Measurements from ENCODE around the gene MAP3K7.

Gene MAP3K7

GRCh38 chr6:90586836-90587638, at the start of gene MAP3K7:
MAP3K7 (minus strand) TSS chr6:90587072; CDS start chr6:90586883, 189 bp downstream.
- Histone ChIP-seq H3K4me2 (ENCODE audit: insufficient read depth, low read length) (peak within 1 kb of the TSS; percentile 77), H3K36me3 (ENCODE audit: insufficient read depth, low read length) (peaks cover 6% of the 10 kb centered on the region; the same call in 1 of the 2 replicates), H2AFZ (ENCODE audit: low read depth, low read length) (peak within 1 kb of the TSS; percentile 99), H3K27me3 (ENCODE audit: insufficient read depth, low read length, poor library complexity) (no peaks in the 10 kb centered on the region), H3K79me2 (ENCODE audit: insufficient read depth, low read length) (peaks cover 57% of the 10 kb centered on the region), H3K4me1 (ENCODE audit: insufficient read depth, low read length) (peaks cover 41% of the 10 kb centered on the region), H3K9me3 (ENCODE audit: insufficient read depth, low read length, severe bottlenecking) (no peaks in the 10 kb centered on the region), H3K9ac (ENCODE audit: low read depth, low read length) (peak within 1 kb of the TSS; percentile 93), H3K27ac (ENCODE audit: low read length) (peak within 1 kb of the TSS; percentile 95), H4K20me1 (ENCODE audit: insufficient read depth, low read length) (peaks cover 23% of the 10 kb centered on the region), H3K4me3 (ENCODE audit: low read depth in 1 of 2, low read length in 2 of 2) (peak within 1 kb of the TSS; percentile 91 to 98)
- ATAC-seq (ENCODE audit: insufficient read depth, low read depth) (peak; percentile 92), DNase-seq (peak; percentile 95)
- TF ChIP-seq CTCF (IDR thresholded peaks at IDR 0.05; ENCODE audit: borderline replicate concordance, extremely low read depth, low read length, poor library complexity, severe bottlenecking) (no peak), EZH2 (IDR thresholded peaks at IDR 0.05; ENCODE audit: borderline replicate concordance, low read depth, low read length, severe bottlenecking) (no peak)

- Histone ChIP-seq H3K27me3 (ENCODE audit: insufficient read depth, low read length, poor library complexity) (no peaks in the 10 kb centered on the region), H3K27ac (ENCODE audit: low read length) (no peak overlapping the region), H3K36me3 (ENCODE audit: insufficient read depth, low read length) (no peaks in the 10 kb centered on the region), H4K20me1 (ENCODE audit: insufficient read depth, low read length) (no peaks in the 10 kb centered on the region), H3K79me2 (ENCODE audit: insufficient read depth, low read length) (no peaks in the 10 kb centered on the region), H3K4me3 (ENCODE audit: low read depth in 1 of 2, low read length in 2 of 2) (no peak overlapping the region), H2AFZ (ENCODE audit: low read depth, low read length) (no peak overlapping the region), H3K9ac (ENCODE audit: low read depth, low read length) (no peak overlapping the region), H3K9me3 (ENCODE audit: insufficient read depth, low read length, severe bottlenecking) (no peaks in the 10 kb centered on the region), H3K4me1 (ENCODE audit: insufficient read depth, low read length) (no peaks in the 10 kb centered on the region; the same call in 1 of the 2 replicates), H3K4me2 (ENCODE audit: insufficient read depth, low read length) (no peak overlapping the region)
- ATAC-seq (ENCODE audit: insufficient read depth, low read depth) (peak; percentile 33; the same call in 2 of the 3 replicates), DNase-seq (no peak)
- TF ChIP-seq CTCF (IDR thresholded peaks at IDR 0.05; ENCODE audit: borderline replicate concordance, extremely low read depth, low read length, poor library complexity, severe bottlenecking): no peak
- TF ChIP-seq EZH2 (IDR thresholded peaks at IDR 0.05; ENCODE audit: borderline replicate concordance, low read depth, low read length, severe bottlenecking): no peak
Measured at GRCh38 chr6:90631046-90631445, 44.2 kb upstream of the MAP3K7 start.

- Histone ChIP-seq H3K27me3 (ENCODE audit: insufficient read depth, low read length, poor library complexity) (no peaks in the 10 kb centered on the region), H3K9me3 (ENCODE audit: insufficient read depth, low read length, severe bottlenecking) (no peaks in the 10 kb centered on the region), H3K4me3 (ENCODE audit: low read depth in 1 of 2, low read length in 2 of 2) (no peak overlapping the region), H3K27ac (ENCODE audit: low read length) (no peak overlapping the region), H3K4me1 (ENCODE audit: insufficient read depth, low read length) (no peaks in the 10 kb centered on the region), H3K36me3 (ENCODE audit: insufficient read depth, low read length) (no peaks in the 10 kb centered on the region), H3K79me2 (ENCODE audit: insufficient read depth, low read length) (no peaks in the 10 kb centered on the region), H3K9ac (ENCODE audit: low read depth, low read length) (no peak overlapping the region), H2AFZ (ENCODE audit: low read depth, low read length) (no peak overlapping the region), H3K4me2 (ENCODE audit: insufficient read depth, low read length) (no peak overlapping the region), H4K20me1 (ENCODE audit: insufficient read depth, low read length) (no peaks in the 10 kb centered on the region)
- ATAC-seq (ENCODE audit: insufficient read depth, low read depth) (no peak), DNase-seq (no peak)
- TF ChIP-seq CTCF (IDR thresholded peaks at IDR 0.05; ENCODE audit: borderline replicate concordance, extremely low read depth, low read length, poor library complexity, severe bottlenecking): no peak
- TF ChIP-seq EZH2 (IDR thresholded peaks at IDR 0.05; ENCODE audit: borderline replicate concordance, low read depth, low read length, severe bottlenecking): no peak
Measured at GRCh38 chr6:90621581-90621980, 34.7 kb upstream of the MAP3K7 start.

Data from DND-41 (cell line).